Measurements from ENCODE around the gene FBXO3.

DNA sequence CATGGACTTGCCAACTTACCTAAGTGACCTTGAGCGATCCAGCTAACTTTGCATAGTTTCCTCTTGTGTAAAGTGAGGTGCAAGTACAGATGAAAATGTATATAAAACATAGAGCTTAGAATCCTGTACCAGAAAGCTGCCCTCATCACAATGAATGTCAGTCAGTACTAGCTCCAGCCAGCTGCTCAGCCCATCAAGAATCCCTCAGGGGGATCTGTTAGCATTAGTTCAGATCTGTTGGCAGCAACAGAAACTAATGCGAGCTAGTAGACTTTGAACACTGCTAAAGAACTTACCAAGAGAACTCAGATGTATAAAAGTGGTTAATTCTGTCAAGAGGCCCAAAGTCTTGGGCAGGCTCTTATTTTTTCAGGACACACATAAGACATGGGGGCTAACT, 67.4 kb downstream of the FBXO3 start:
- TF ChIP-seq AFF4 (CRISPR knock-in tag; IDR thresholded peaks at IDR 0.05) (no peak), MED8 (CRISPR knock-in tag; IDR thresholded peaks at IDR 0.05; ENCODE audit: insufficient replicate concordance) (no peak), HIVEP1 (CRISPR knock-in tag; IDR thresholded peaks at IDR 0.05) (no peak), THAP8 (CRISPR knock-in tag; IDR thresholded peaks at IDR 0.05; ENCODE audit: borderline replicate concordance) (no peak), SMARCC2 (IDR thresholded peaks at IDR 0.05) (no peak), ZNF501 (CRISPR knock-in tag; IDR thresholded peaks at IDR 0.05) (no peak), TAF1 (CRISPR knock-in tag; IDR thresholded peaks at IDR 0.05) (no peak), FOXM1 (CRISPR knock-in tag; IDR thresholded peaks at IDR 0.05) (no peak), HMG20B (CRISPR knock-in tag; conservative IDR thresholded peaks at IDR 0.05) (no peak)
- TF ChIP-seq, protein P1, sequence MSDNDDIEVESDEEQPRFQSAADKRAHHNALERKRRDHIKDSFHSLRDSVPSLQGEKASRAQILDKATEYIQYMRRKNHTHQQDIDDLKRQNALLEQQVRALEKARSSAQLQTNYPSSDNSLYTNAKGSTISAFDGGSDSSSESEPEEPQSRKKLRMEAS (IDR thresholded peaks at IDR 0.05) = no peak
- TF ChIP-seq, protein P2, sequence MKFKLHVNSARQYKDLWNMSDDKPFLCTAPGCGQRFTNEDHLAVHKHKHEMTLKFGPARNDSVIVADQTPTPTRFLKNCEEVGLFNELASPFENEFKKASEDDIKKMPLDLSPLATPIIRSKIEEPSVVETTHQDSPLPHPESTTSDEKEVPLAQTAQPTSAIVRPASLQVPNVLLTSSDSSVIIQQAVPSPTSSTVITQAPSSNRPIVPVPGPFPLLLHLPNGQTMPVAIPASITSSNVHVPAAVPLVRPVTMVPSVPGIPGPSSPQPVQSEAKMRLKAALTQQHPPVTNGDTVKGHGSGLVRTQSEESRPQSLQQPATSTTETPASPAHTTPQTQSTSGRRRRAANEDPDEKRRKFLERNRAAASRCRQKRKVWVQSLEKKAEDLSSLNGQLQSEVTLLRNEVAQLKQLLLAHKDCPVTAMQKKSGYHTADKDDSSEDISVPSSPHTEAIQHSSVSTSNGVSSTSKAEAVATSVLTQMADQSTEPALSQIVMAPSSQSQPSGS (CRISPR knock-in tag; IDR thresholded peaks at IDR 0.05) = no peak
- TF ChIP-seq, protein P3, sequence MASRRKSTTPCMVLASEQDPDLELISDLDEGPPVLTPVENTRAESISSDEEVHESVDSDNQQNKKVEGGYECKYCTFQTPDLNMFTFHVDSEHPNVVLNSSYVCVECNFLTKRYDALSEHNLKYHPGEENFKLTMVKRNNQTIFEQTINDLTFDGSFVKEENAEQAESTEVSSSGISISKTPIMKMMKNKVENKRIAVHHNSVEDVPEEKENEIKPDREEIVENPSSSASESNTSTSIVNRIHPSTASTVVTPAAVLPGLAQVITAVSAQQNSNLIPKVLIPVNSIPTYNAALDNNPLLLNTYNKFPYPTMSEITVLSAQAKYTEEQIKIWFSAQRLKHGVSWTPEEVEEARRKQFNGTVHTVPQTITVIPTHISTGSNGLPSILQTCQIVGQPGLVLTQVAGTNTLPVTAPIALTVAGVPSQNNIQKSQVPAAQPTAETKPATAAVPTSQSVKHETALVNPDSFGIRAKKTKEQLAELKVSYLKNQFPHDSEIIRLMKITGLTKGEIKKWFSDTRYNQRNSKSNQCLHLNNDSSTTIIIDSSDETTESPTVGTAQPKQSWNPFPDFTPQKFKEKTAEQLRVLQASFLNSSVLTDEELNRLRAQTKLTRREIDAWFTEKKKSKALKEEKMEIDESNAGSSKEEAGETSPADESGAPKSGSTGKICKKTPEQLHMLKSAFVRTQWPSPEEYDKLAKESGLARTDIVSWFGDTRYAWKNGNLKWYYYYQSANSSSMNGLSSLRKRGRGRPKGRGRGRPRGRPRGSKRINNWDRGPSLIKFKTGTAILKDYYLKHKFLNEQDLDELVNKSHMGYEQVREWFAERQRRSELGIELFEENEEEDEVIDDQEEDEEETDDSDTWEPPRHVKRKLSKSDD (CRISPR knock-in tag; IDR thresholded peaks at IDR 0.05; ENCODE audit: low read depth) = no peak

Data from HepG2 (cell line).